Measurements from ENCODE around the gene UNC13A.

Gene UNC13A

GRCh38 chr19:17659996-17660395 is 28.2 kb downstream of the UNC13A start:
- no peak for DNase-seq

DNA sequence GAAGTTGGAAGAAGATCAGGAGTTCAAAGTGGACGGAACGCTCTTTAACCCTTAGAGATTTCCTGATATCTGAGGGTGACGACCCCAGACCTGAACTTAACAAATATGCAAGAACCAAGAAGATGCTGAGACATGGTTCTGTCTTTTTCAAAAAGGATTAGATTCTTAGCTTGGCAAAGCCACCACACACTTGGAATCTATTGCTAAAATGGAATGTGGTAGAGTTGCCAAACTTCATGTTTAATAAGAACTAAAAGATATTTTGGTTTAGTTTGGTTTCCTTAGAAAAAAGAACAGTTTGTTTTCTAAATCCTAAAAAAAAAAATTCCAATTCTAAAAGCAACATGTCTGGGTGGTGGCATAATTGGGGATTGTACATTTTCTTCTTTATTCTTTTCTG is 29.5 kb downstream of the UNC13A start:
- no peak for DNase-seq

- no peak for DNase-seq
These were observed 29.9 kb downstream of the UNC13A start for GRCh38 chr19:17658240-17658639.

DNA sequence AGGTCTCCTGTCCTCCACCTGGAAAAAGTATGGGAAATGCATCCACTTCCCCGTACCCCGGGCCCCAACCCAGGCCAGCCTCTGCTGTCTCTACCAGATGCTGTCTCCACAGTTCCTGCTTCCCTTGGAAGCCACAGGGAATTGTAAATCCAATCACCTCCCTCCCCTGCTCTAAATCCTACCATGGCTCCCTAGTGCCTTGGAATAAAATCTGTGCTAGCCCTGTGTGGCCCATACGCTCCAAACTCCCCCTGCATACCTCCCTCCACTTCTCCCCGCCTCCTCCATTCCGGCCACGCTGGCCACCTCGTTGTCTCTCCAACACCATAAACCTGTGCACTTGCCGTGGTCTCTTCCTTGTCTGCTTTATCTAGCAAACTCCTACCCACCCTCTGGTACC is 31.2 kb downstream of the UNC13A start:
- DNase-seq = no peak

DNA sequence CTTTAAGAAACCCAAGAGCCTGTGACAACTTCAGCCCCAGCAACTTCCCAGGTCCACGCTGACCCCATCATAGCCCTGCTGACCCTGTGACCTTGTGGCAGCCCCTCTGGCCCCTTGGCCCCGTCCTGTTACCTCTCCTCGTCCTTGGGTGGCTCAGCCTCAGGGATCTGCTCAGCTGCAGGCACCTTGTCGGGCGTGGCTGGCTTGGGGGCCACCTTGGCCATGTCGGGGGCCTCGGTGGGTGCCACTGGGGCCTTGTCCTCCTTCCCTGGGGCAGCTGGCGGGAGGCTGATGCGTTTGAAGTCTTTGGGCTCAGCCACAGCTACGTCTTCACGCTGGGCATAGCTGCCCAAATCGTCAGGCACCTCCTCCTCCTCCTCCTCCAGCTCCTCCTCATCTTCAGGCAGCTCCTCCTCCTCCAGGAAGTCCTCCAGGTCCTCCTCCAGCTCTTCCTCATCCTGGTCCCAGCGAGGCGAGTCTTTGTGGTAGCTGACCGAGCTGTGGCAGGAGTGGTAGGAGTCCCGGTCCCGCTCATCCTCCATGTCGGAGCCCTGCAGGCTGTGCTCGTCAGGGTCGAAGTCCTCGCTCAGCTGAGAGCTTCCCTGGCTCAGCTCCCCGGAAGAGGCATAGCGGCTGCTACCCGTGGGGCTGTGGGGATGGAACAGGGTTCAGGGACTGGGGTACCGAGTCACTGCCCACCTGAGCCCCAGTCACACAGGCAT is 32.2 kb downstream of the UNC13A start:
- DNase-seq = no peak

GRCh38 chr19:17654993-17655392 is 33.2 kb downstream of the UNC13A start:
- no peak for DNase-seq

- DNase-seq = no peak
These were observed 35.5 kb downstream of the UNC13A start for GRCh38 chr19:17652627-17653026.

GRCh38 chr19:17648786-17649185 is 39.4 kb downstream of the UNC13A start:
- no peak for DNase-seq

GRCh38 chr19:17648097-17648660 is 40.0 kb downstream of the UNC13A start:
- no peak for DNase-seq

DNA sequence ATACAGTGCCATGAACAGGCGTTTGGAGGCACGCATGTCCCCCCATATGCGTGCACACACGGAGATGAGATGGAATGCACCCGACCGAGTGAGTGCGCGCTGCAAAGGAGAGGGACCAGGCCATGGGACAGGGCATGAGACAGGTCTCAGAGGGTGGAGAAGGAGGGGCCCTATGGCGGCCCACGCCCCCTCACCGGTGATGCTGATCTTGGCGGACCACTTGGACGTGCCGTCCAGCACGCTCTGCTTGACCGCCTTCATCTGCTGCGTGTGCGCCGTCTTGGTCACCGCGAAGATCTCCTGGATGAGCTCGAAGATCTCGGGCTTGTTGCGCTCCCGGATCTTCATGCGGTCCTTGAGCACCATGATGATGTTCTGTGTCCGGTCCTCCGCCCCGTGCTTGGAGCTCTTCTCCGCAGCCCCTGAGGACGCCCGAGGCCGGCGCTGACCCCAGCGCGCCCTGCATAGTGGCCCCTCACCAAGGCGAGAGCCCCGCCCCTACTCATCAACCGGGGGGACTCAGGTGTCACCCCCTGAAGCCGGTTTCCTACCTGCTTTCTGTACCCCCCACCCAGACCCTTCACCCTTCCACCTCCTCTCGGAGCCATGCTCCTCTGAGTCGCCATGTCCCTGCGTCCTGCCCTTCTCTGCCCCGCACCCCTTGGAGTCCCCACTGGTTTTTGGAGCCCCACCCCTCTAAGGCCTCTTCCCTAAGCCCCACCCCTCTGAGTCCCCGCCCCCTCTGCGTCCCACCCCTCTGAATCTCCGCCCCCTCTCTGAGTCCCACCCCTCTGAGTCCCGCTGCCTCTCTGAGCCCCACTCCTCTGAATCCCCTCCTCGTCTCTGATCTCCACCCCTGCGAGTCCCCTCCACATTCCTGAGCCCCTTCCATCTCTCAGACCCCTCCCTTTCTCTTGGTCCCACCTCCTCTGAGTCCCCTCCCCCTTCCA is 40.8 kb downstream of the UNC13A start:
- DNase-seq = no peak

DNA sequence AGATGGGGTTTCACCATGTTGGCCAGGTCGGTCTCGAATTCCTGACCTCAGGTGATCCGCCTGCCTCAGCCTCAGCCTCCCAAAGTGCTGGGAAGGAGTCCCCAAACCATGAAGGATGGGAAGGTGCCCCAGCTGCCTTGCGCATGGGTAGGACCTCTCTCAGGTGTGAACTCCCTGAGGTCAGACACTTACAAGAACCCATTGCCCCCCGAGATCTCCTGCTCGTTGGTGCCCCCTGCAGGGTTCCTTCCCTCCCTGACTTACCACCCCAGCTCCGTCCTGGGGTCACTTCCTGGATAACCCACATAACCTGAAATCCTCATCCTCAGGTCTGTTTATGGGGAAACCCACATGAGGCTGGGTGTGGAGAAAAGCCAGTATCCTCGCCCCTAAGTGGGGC is 41.7 kb downstream of the UNC13A start:
- DNase-seq = no peak

GRCh38 chr19:17645339-17645963 is 42.7 kb downstream of the UNC13A start:
- DNase-seq = no peak

DNA sequence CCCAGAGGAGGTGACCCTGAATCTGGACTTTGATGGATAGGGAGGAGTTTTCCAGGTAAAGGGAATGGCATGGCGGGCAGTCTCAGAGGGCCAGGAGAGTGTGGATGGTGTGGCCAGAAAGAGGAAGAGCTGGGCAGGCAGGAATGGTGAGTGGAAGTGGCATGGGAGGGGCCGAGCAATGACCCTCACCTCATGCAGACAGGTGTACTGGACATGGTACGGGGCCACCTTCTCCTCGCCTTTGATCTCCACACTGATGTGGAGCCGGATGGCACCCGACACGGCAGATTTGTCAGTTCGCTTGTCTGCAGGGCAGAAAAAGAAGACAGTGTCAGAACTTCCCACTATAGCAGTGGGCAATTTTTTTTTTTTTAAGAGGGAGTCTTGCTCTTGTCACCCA is 45.5 kb downstream of the UNC13A start:
- no peak for DNase-seq

- no peak for DNase-seq
These were observed 46.3 kb downstream of the UNC13A start for GRCh38 chr19:17641846-17642245.

GRCh38 chr19:17641181-17641580 is 47.0 kb downstream of the UNC13A start:
- no peak for DNase-seq

GRCh38 chr19:17633700-17634099 is 54.5 kb downstream of the UNC13A start:
- DNase-seq = no peak

- no peak for DNase-seq
These were observed 55.6 kb downstream of the UNC13A start for GRCh38 chr19:17632577-17632976.

GRCh38 chr19:17629760-17630159 is 58.4 kb downstream of the UNC13A start:
- no peak for DNase-seq

DNA sequence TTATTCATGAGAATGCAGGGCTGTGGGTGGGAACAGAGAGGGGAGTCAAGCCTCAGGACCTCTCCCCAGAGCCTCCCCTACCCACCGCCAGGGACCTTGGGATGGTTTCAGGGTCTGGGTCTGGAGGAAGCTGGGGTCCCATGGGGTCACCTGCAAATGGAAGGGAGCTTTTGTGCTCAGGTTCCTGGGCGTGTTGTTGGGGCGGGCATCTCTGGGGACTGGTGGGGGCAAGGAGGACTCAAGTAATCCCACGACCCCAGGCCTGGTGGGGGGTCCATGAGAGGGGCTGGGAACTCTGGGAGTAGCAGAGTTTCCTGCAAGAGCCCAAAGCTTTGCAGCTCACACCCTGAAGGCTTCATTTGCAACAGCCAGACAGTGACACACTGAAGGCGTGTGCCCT is 60.2 kb downstream of the UNC13A start:
- DNase-seq = no peak

- no peak for DNase-seq
These were observed 61.0 kb downstream of the UNC13A start for GRCh38 chr19:17627161-17627560.

GRCh38 chr19:17626456-17627015 is 61.6 kb downstream of the UNC13A start:
- DNase-seq = no peak

DNA sequence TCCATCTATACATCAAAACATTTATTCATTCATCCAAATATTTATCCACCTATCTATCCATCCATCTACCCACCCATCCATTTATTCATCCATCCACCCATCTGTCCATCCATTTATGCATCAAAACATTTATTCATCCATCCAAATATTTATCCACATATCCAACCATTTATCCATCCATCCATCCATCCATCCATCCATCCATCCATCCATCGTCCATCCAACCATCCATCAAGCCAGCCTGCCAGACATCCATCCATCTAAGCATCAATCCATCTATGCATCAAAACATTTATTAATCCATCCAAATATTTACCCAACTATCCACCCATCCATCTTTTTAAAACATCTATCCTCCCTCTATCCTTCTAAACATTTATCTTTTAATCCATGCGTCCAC is 62.2 kb downstream of the UNC13A start:
- DNase-seq = no peak

DNA sequence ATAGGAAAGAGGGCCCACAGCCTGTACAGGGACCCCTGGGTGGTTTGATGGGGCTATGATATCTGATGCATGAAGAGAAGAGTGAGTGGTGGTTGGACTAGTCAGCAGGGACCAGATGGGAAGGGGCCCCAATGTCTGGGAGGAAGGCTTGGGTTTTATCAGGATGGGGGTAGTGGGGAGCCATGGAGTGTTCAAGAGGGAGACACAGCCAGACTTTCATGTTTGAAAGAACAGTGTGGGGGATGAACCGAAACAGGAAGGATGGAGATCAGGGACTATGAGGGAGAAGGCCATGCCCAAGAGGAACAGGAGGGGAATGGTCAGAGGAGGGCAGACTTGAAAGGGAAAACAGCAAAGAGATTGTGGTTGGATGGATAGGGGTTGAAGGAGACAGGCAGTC is 63.1 kb downstream of the UNC13A start:
- no peak for DNase-seq
